Cortex of kidney (tissue), 1 donor: ENCODE data around the gene ID3.
"Not testable (repeated sequence)": the region's sequence is repeated elsewhere in the genome, so short reads cannot be mapped to it uniquely, and the experiment has no call there.

ENCODE experiments used
- DNase-seq: peaks from one replicate; lab custom pipeline; 2025; lab: John Stamatoyannopoulos, UW

The ID3 gene

DNA sequence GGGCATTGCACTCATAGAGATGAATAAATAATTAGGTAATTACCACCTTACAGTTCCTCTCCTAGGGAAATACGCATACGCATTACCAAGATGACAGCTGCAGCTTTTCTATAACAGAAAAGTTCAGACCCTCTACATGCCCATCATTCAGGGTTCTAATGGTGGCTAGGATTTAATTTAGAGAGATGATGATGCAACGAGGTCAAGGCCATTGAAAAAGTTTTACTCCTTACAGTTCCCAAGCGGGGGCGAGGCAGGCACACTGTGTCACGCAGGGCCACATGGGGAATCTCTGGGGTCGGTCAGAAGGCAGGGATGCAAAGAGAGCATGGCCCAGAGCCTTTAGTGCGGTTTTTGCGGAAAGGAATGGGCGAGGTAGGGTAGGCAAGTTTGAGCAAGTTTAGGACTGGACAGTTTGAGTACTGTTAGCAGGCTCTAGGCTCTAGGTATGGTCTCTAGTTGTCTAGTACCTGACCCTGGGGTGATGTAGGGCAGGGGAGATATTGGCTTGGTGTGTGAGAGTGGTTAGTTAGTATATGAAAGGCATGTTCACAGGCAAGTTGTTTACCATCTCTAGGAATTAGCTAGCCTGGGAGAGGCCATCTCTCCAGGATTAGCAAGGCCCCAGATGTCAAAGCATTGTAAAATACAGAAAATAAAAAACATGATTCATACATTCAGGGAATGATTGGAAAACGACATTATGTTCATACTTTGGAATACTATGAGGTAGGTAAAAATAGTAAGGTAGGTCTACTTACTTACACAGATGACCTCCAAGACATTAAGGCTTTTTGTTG lies 29.6 kb upstream of the ID3 start:
- no peak for DNase-seq

DNA sequence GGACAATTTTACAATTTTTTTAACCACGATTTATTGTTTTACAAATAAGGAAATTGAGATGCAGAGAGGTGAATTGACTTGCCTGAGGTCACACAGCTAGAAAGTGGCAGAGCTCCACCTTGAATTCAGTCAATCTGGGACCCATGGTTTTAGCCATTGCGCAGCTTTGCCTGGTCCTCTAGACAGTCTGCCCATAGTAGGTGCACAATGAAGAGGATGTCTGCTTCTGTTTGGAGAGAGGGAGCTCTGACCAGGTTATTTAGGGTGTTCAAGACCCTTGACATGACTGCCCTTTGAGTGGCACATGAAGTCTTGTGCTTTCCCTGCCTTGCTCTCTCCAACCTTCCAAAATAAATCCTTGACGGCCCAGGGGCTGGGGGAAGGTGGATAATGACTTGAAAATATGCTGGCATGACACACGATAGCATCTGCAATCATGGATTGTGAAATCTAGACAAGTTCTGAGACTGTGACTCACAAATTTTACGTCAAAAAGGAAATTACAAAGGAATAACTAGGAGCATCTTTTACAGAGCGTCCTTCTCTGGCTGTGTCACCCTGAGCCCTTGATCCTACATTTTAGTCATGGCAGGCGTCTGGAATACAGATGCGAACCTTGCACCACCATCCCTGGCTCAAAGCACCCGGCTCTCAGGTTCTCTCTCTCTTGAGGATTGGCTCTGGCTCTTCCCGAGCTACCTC lies 26.2 kb upstream of the ID3 start:
- DNase-seq, result no peak

DNA sequence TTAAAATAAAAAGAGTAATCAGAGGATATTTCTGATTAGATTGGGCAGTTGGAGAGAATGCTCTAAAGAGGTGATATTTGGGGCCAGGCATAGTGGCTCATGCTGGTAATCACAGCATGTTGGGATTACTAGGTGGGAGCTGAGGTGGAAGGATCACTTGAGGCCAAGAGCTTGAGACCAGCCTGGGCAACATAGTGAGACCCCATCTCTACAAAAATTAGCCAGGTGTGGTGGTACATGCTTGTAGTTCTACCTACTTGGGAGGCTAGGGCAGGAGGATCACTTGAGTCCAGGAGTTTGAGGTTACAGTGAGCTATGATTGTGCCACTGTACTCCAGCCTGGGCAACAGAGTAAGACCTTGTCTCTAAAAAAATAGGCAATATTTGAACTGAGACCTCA lies 24.4 kb upstream of the ID3 start:
- DNase-seq, result not testable (repeated sequence)

DNA sequence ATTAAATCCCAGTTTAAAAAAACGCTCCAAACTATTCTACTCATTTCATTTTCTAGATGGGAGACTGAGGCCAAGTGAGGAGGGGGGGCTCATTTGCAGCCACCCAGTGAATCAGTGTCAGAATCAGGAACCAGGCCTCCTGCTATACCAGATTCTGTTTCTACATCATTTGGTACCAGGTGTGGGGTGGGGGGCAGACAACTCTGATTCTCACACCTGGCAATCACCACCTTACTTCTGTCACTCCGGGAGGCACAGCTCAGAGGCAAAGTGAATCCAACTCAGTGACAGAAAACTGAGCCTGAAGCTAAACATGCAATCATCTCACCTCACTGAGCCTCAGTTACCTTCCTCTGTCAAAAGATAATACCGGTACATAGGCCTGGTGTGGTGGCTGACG lies 23.5 kb upstream of the ID3 start:
- no peak for DNase-seq

DNA sequence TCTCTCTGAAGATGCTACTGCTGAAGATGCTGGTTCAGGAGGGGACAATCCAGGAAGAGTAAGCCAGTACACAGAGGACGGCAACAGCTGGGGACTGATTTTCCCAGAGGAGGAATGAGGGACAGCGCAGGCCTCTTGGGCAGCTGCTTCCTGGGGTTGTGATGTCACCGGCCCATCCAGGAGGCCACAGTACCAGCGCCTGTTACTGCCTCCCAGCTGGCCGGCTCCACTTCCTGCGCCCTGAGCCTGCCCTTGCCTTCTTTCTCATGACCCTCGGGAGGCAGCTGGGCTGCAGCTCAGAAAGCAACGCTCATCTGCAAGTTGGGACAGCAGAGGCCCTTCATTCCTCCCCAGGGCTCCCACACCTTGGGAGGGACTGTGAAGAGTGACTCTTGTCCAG lies 21.9 kb upstream of the ID3 start:
- DNase-seq, result no peak

- DNase-seq, result no peak
Measured at GRCh38 chr1:23578997-23579363, 19.7 kb upstream of the ID3 start.

DNA sequence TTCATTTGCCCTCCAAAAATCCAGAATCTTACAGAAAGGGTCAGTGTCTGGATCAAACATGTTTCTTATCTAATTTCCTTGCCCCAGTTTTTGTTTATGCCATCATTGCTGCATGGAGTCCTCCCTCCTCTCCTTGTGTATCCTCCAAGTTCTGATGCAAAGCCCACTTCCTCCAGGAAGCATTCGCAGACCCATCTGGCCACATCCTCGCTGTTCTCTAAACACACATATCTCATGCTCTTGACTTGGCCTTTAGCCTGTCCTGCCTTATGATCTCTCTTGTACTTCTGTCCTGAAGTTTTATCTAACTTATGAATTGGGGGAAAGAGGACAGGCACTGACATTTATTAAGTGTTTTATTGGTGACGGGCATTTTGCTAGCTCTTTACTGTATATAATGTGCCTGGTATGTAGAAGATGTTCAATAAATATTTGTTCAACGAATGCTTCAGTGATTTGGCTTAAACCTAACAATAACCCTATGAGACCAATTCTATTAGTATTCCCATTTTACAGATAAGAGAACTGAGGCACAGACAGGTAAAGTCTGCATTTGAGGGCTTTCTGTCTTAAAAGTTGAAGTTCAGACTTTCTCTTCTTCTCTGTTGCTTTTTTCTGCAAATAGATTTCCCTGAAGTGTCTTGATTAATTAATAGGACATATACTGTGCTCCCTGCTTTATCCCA lies 19.2 kb upstream of the ID3 start:
- no peak for DNase-seq

DNA sequence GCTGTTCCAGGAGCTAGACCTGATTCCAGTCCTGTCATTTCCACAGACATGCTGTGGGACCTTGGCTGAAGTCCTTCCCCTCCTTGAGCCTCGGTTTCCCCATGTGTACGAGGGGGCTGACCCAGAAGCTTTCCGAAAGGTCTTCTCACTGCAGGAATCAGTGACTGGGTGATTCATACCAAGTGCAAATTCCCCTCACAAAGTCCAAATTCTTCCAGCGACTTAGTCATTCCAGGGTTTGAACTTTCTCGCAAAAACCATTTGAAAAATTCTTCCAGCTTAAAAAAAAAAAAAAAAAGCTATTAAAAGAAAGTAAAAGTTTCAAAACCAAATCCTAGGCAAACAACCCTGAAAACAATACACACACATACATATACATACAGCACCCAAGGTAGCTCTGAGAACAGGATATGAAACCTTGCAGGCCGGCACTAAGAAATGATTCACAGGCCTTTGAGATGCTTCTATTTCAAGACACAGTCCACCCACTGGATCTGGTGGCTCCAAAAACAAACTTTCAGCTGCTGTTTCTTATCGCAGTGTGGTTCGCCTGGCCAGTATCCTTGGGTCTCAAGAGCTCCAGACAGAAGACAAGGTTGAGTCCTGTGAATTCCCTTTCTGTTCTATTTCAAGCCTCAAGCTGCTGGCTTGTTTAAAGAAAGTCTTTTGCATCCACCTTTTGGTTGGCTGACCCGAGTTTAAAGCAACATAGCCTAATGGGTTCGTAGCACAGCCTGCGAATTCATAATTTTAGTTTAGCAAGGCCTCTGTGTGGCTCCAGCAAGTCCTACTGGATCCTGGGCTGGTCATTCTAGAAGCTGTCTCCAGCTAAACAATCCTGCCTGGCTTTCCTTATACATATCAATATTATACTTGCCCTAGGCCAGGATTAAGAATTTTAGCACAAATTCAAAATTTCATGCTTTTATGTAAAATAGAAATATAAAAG lies 18.0 kb upstream of the ID3 start:
- no peak for DNase-seq

DNA sequence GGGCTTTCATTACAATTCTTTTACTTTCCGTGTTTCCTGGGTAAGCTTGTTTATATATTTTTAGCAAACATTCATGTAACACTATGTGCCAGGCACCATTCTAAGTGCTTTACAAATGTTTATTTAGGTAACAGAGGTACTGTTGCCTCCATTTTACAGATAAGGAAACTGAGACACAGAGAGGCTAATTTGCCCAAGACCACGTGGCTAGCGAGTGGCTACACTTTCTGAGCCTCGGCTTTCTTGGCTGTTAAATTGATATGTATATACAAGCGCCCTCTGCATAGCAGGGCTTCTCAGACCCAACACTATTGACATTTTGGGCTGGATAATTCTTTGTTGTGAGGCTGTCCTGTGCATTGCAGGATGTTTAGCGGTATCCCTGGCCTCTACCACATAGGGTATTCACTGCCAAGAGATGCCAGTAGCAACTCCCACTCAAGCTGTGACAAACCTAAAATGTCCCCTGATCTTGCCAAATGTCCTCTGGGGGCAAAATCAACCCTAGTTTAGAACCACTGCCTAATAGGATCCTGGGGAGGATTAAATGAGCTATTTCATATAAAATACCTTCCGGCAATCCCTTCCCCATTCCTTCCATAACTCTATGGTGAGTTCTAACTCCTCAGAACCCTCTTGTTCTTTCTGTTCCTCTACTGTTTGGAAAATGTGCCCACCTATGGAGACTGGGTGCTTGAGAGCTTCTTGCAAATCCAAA lies 17.2 kb upstream of the ID3 start:
- no peak for DNase-seq

GRCh38 chr1:23575226-23575810 lies 16.0 kb upstream of the ID3 start:
- no peak for DNase-seq

- no peak for DNase-seq
Measured at GRCh38 chr1:23574265-23574754, 15.0 kb upstream of the ID3 start.

GRCh38 chr1:23573574-23574182 lies 14.4 kb upstream of the ID3 start:
- DNase-seq, result no peak

DNA sequence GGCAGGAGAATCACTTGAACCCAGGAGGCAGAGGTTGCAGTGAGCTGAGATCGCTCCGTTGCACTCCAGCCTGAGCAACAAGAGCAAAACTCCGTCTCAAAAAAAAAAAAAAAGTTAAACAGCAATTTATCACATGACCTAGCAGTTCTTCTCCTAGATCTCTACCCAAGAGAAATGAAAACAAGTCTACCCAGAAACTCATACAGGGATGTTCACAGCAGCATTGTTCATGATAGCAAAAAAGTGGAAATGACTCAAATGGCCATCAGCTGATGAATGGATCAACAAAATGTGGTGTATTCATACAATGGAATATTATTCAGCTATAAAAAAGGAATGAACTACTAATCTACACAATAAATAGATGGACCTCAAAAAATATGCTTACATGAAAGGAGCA lies 12.2 kb upstream of the ID3 start:
- no peak for DNase-seq

DNA sequence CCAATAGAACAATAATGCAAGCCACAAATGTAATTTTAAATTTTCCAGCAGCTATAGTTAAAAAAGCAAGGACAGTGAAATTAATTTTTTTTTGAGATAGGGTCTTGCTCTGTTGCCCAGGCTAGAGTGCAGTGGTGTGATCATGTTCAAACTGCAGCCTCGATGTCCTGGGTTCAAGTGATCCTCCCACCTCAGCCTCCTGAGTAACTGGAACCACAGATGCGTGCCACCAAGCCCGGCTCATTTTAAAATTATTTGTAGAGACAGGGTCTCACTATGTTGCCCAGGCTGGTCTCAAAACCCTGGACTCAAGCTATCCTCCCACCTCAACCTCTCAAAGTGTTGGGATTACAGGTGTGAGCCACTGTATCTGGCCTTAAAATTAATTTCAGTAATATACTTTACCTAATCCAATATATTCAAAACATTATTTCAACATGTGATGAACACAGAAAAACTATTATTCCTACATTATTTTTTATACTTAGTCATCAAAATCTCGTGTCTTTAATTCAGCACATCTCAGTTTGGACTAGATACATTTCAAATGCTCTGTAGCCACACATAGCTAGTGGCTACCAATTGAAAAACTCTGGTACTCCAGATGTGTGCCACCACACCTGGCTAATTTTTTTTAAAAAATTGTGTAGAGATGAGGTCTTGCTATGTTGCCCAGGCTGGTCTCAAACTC lies 10.8 kb upstream of the ID3 start:
- no peak for DNase-seq

DNA sequence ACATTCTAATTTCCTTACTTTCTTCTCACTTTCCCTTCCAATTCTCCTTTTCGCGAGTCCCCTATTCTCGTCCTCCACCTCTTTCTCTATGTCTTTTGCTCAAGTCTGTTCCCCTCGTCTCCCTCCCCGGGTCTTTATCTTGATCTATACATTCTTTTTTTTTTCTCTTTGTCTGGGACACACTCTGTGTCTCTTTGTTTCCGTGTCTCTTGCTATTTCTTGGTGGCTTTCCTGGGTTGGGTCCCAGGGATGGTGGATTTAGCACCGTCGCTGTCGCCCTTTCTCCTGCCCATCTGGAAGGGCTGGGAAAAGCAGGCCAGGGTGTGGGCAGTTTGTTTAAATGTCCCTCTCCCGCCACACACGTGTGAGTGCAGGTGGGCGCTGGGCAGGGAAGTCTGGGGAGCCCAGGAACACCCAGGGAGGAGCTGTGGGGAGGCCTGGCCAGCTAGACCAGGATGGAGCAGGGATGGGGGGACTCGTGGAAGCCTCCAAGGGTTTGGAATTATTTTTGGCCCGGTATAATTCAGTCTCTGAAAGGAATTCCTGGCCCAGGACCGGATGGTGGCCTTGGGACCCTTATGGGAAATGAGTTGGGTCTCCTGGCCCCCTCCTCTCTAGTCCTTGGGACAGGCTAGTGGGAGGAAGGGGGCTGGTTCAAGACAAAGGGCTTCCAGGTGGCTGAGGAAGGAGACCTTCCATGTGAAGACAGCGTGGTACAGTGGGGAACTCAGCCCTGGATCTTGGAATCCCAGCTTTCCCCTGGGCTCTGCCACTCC lies 9.5 kb upstream of the ID3 start:
- DNase-seq, result no peak

DNA sequence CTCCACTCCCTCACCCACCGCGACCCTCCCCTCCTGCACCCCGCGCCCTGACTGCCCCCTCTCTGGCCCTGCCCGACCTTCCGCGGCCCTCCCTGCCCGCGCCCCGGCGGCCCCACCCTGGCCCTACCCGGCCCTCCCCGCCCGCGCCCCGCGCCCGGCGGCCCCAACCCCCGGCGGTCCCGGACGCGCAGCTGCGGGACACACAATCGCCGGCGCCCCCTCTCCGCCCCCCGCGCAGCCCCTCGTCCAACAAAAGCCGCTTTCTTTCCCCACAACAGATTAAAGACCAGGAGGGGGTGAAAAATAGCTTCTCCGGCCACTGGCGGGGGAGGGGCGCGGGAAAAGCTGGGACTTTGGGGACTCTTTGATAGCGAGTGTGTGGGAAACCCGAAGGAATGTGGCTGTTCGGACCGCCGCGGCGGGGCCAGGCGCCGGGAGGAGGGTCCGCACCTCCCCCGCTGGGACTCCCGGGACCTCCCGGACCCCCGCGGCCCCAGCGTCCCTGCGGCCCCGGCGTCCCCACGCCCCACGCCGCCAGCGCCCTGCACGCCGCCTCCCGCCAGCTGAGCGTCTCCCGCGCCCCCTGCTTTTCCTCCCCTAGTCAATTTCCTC lies 8.8 kb upstream of the ID3 start:
- DNase-seq, result no peak

- no peak for DNase-seq
Measured at GRCh38 chr1:23567629-23567995, 8.3 kb upstream of the ID3 start.

DNA sequence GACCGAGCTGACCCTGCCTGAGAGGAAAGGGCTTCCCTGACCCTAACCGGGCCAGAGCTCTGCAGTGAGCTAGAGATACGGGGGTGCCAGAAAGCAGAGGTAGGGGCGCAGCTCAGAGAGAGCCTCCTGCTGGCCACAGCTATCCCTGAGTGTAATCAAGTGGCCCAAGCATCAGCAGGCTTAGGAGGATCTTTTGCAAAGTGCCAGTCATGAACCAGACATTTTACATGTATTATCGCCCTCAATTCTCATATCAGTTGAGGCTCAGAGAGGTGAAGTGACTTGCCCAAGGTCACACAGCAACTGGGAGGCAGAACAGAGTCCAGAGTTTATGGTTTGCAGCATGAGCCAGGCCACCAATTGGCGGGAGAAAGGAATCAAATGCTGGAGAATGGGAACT lies 7.0 kb upstream of the ID3 start:
- no peak for DNase-seq

DNA sequence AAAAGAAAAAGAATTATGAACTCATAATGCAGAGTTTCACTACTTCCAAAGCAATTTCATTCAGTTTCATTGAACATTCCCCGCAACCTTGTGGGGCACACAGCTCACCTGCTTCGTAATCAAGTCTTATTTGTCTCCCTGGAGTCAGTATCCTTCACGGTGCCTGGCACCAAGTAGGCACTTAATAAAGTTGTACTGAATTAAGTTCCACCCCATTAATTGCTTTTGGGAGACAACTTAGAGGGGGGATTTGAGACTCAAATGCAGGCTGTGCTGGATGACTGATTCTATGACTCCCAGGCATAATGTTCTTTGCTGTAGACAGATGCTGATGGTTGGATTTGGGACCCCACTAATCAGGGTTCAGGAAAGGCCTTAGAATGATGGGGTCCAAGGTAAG lies 6.5 kb upstream of the ID3 start:
- no peak for DNase-seq
